Epithelial cell of proximal tubule (primary cell): ENCODE results near the gene BOD1. TPM values are rescaled to one million over a fixed set of nuclear protein-coding genes. Genes with fewer than 3 reads are reported as not detected.

ENCODE experiments used
- DNase-seq: peaks from one replicate; pipeline ENCODE4 v3.0.0-alpha.2; 2011; ENCODE audit warnings: low read depth
- H3K4me3 ChIP-seq: 2 replicates; pipeline ENCODE4 v1.5.1; 2011; ENCODE audit warnings: low read depth, mild to moderate bottlenecking, low read length
- CTCF ChIP-seq: conservative IDR thresholded peaks from 2 replicates; pipeline ENCODE4 v1.5.1; 2012; ENCODE audit warnings: low read depth, mild to moderate bottlenecking, low read length
- total RNA-seq: library from RNA; depleted of rRNA; stranded (reverse); fragments of >200 nt; gene quantifications from 2 replicates; pipeline ENCODE4 v1.2.3, GENCODE V29; 2015

BOD1 gene
- total RNA-seq, 1 donor from 2014 or later, result 29.8 TPM

- TF ChIP-seq CTCF, result no peak
- no peak for DNase-seq
- no peak overlapping the region for H3K4me3 ChIP-seq
Observed at GRCh38 chr5:173604141-173604540, 12.3 kb downstream of the BOD1 start.

- DNase-seq, result no peak
- H3K4me3 ChIP-seq, result no peak overlapping the region
- no peak for TF ChIP-seq CTCF
Observed at GRCh38 chr5:173602423-173602822, 14.0 kb downstream of the BOD1 start.

- no peak for TF ChIP-seq CTCF
- DNase-seq, result no peak
- no peak overlapping the region for H3K4me3 ChIP-seq
Observed at GRCh38 chr5:173598686-173599085, 17.8 kb downstream of the BOD1 start.

GRCh38 chr5:173597304-173597703, 19.1 kb downstream of the BOD1 start:
- no peak for DNase-seq
- no peak overlapping the region for H3K4me3 ChIP-seq
- TF ChIP-seq CTCF, result no peak

GRCh38 chr5:173595841-173596240, 20.6 kb downstream of the BOD1 start:
- TF ChIP-seq CTCF, result no peak
- no peak for DNase-seq
- H3K4me3 ChIP-seq, result no peak overlapping the region

GRCh38 chr5:173594061-173594460, 22.4 kb downstream of the BOD1 start:
- no peak overlapping the region for H3K4me3 ChIP-seq
- no peak for DNase-seq
- TF ChIP-seq CTCF, result no peak

- peak; percentile 71 for TF ChIP-seq CTCF
- no peak overlapping the region for H3K4me3 ChIP-seq
- DNase-seq, result no peak
Observed at GRCh38 chr5:173592050-173592669, 24.3 kb downstream of the BOD1 start.
